ENCODE data around the gene CSMD2.

The CSMD2 gene

DNA sequence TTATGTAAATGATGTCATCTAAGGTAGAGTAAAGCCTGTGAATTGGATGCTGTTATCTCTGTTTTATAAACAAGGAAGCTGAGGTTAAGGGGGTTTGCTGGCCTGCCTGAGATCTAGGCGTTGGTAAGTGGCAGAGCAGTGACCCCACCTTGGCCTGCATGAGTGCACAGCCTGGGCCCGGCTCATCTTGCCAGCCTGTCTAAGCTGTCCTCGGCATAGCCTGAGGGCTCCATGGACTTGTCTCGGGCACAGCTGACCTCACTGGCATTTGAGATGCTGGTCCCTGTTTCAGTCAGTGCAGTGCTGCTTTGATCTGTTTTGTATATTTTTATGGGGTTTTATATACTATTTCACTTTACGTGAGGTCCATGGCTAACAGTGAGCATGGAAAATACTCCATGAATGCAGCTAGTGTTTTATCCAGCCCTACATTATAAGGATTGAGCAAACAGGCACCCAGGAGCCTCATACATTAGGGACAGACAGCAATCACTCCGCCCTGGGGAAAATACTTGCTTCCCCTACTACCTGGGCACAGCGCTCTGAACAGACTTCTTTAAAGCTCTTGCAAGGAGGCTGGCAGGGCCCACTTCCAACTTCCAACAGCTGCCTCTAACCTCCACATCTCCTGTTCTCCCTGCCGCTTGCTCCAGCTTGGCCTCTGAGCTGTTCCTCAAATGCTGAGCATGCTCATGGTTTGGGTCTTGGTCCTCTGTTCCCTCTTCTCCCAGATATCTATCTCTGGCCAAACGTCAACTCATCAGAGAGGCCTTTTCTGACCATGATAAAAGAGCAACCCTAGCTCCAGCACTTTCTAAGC is 451.8 kb downstream of the CSMD2 start:
- TF ChIP-seq EZH2phosphoT487 (conservative IDR thresholded peaks at IDR 0.05; ENCODE audit: low read length) (no peak), CTCF (IDR thresholded peaks at IDR 0.05; ENCODE audit: insufficient read depth, low read length, poor library complexity, severe bottlenecking) (no peak)
- H3K9me3 ChIP-seq (ENCODE audit: insufficient read depth, low read length) = no peaks in the 10 kb centered on the region
- H3K27me3 ChIP-seq (ENCODE audit: low read length) = no peaks in the 10 kb centered on the region; the same call in 1 of the 2 replicates
- H3K36me3 ChIP-seq (ENCODE audit: low read length) = no peaks in the 10 kb centered on the region
- no peak overlapping the region for H3K4me2 ChIP-seq (ENCODE audit: low read depth, low read length, poor library complexity, severe bottlenecking)
- no peak overlapping the region for H3K9ac ChIP-seq (ENCODE audit: low read length)
- no peaks in the 10 kb centered on the region for H4K20me1 ChIP-seq (ENCODE audit: low read depth, low read length)
- no peaks in the 10 kb centered on the region for H3F3A ChIP-seq (ENCODE audit: insufficient read depth)
- H3K9me2 ChIP-seq (replicated peaks; ENCODE audit: insufficient read depth, low read length) = no peaks in the 10 kb centered on the region
- no peak overlapping the region for H3K4me3 ChIP-seq (ENCODE audit: insufficient read depth, low read length, poor library complexity, severe bottlenecking)
- no peaks in the 10 kb centered on the region for H3K79me2 ChIP-seq (ENCODE audit: insufficient read depth, low read length)
- no peak overlapping the region for H2AFZ ChIP-seq (ENCODE audit: low read depth, low read length, severe bottlenecking)
- H3K27ac ChIP-seq (ENCODE audit: low read depth, low read length) = no peak overlapping the region

GRCh38 chr1:33712186-33712585 is 452.8 kb downstream of the CSMD2 start:
- Histone ChIP-seq H3K27me3 (ENCODE audit: low read length) (peaks cover 3% of the 10 kb centered on the region; the same call in 1 of the 2 replicates), H3K27ac (ENCODE audit: low read depth, low read length) (no peak overlapping the region), H3K4me2 (ENCODE audit: low read depth, low read length, poor library complexity, severe bottlenecking) (no peak overlapping the region), H3K36me3 (ENCODE audit: low read length) (no peaks in the 10 kb centered on the region), H3K9me3 (ENCODE audit: insufficient read depth, low read length) (no peaks in the 10 kb centered on the region), H3K79me2 (ENCODE audit: insufficient read depth, low read length) (no peaks in the 10 kb centered on the region), H2AFZ (ENCODE audit: low read depth, low read length, severe bottlenecking) (no peak overlapping the region), H4K20me1 (ENCODE audit: low read depth, low read length) (no peaks in the 10 kb centered on the region), H3K9ac (ENCODE audit: low read length) (no peak overlapping the region), H3F3A (ENCODE audit: insufficient read depth) (no peaks in the 10 kb centered on the region), H3K9me2 (replicated peaks; ENCODE audit: insufficient read depth, low read length) (no peaks in the 10 kb centered on the region), H3K4me3 (ENCODE audit: insufficient read depth, low read length, poor library complexity, severe bottlenecking) (no peak overlapping the region)
- no peak for TF ChIP-seq CTCF (IDR thresholded peaks at IDR 0.05; ENCODE audit: insufficient read depth, low read length, poor library complexity, severe bottlenecking)
- TF ChIP-seq EZH2phosphoT487 (conservative IDR thresholded peaks at IDR 0.05; ENCODE audit: low read length) = no peak

DNA sequence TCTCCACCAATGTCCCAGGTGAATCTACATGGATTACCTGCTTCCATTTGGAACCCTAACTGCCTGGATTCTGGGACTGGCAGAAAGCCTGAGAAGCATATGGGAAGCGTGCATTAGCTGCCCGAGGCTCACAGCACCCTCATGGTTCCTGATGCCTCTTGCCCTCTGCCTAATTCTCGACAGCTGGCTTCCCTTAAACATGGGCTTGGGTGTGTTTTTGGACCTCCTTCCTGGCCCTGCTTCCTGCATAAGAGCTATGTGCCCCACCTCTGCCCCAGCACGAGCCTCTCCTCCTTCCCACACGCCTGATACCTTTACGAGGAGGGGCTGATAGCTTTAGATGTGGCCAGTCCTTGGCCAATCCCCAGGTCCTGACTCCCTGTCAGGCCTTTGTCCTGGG is 453.5 kb downstream of the CSMD2 start:
- no peaks in the 10 kb centered on the region for H3K36me3 ChIP-seq (ENCODE audit: low read length)
- no peak overlapping the region for H3K9ac ChIP-seq (ENCODE audit: low read length)
- H2AFZ ChIP-seq (ENCODE audit: low read depth, low read length, severe bottlenecking) = no peak overlapping the region
- no peaks in the 10 kb centered on the region for H3K9me2 ChIP-seq (replicated peaks; ENCODE audit: insufficient read depth, low read length)
- H3F3A ChIP-seq (ENCODE audit: insufficient read depth) = no peaks in the 10 kb centered on the region
- H3K27ac ChIP-seq (ENCODE audit: low read depth, low read length) = no peak overlapping the region
- peaks cover 3% of the 10 kb centered on the region for H3K27me3 ChIP-seq (ENCODE audit: low read length)
- TF ChIP-seq EZH2phosphoT487 (conservative IDR thresholded peaks at IDR 0.05; ENCODE audit: low read length) (no peak), CTCF (IDR thresholded peaks at IDR 0.05; ENCODE audit: insufficient read depth, low read length, poor library complexity, severe bottlenecking) (no peak)
- H3K9me3 ChIP-seq (ENCODE audit: insufficient read depth, low read length) = no peaks in the 10 kb centered on the region
- H4K20me1 ChIP-seq (ENCODE audit: low read depth, low read length) = no peaks in the 10 kb centered on the region
- H3K79me2 ChIP-seq (ENCODE audit: insufficient read depth, low read length) = no peaks in the 10 kb centered on the region
- H3K4me3 ChIP-seq (ENCODE audit: insufficient read depth, low read length, poor library complexity, severe bottlenecking) = no peak overlapping the region
- H3K4me2 ChIP-seq (ENCODE audit: low read depth, low read length, poor library complexity, severe bottlenecking) = no peak overlapping the region
